Sciatic nerve (tissue), 2 donors: ENCODE results near the gene SMIM35. TPM values are rescaled to one million over a fixed set of nuclear protein-coding genes. Genes with fewer than 3 reads are reported as not detected.
A peak's percentile ranks its signal among the peaks of the same experiment; 100 is the strongest.
"Not testable (repeated sequence)": the region's sequence is repeated elsewhere in the genome, so short reads cannot be mapped to it uniquely, and the experiment has no call there.

Source experiments
- ATAC-seq: fragments of 200-7000 bp; cut with Tn5 transposase; one replicate; pipeline ENCODE4 v1.9.1; 2020; ENCODE audit warnings: mild to moderate bottlenecking, moderate library complexity
- DNase-seq: peaks from one replicate; pipeline ENCODE4 v3.0.0-alpha.2; 2020; ENCODE audit warnings: low spot score
- intact Hi-C: fragments of 100-400 bp; cut with DNase I; formaldehyde crosslinking; loops from one replicate; pipeline ENCODE4 v1.14.2; 2022
- total RNA-seq: library from RNA; stranded (reverse); fragmentation: NEBNext Ultra II Directional; extraction: Animal tissue kit (Norgen Biotek cat#: 25700); gene quantifications from one replicate; pipeline ENCODE4 v1.2.1, GENCODE V29; 2021
- donor health status: DM: no; HTN: no; CAD: no.
- donor health status: DM: no; HTN: no; CAD: no.

Gene SMIM35
- total RNA-seq, 1 donor from 2014 or later, result not detected

DNA sequence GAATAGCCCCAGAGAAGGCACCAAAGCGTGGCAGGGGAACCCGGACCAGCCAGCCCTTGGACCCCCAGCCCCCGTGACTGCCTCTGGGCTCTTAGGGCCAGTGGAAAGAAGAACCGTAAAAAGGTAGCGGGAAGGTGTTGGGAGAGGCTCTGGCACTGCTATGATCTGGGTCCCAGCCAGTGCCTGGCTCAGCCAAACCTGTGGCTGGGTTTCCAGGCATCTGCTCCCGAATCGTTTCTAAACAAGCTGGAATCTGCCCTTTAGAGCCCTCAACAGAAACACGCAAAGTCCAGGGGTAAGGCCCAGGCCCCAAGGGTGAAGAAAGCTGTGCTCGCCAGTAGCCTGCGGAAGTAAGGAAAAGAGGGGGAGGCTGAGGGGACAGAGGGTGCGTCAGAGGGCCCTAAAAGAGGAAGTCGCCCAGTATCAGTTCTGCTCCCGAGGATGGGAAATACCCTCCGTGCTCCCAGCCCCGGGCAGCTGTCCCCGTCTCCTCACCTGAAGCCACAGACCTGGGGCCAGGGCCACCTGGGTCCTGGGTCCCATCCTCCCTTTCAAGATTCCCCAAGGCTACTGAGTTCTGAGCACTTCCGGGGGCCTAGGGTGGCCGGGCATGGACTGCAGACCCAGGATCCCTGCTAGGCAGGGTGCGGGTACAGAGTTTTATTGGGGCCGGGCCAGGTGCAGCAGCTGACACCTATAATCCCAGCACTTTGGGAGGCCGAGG, 75.9 kb downstream of the SMIM35 start:
- DNase-seq, result peak; percentile 74
- peak; percentile 86 for ATAC-seq
- intact Hi-C loops, result no loop called here

DNA sequence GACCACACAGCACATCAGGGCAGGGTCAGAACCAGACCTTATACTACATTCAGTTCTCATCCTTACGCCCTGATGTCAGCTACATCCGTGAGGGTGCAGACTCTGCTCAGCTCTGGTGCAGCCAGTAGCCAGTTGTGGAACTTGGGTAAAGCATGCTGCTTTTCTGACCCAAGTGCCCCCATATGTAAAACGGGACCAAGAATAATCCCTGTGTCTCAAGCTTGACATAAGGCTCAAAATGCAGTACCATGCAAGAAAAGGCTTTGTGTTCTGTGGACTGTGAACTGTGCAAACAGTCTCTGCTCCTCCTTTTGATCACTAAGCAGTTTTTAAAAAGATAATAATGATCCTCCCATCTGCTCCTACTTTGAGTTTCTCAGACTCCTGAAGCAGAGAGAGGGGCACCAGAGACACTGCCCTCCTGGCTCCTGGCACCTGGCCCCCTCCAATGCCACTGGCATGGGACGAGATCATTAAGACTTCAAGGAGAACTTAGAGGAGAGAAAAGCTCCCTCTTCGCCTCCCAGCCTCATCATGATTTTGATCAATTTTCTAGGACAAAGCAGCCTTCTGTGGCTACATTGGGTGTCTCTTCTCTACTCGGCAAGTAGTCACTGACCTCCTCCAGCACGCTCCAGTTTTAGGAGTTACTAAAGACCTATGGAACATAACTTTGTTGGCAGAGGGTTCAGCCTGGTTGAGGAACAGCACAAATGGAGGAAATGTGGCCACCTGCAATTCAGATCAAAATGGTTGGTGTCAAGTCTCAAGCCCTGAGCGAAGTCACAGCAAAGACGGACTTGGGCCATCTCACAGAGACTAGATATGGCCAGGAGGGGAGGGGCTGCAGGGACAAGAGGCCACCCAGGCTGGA, 76.7 kb downstream of the SMIM35 start:
- ATAC-seq (no peak), DNase-seq (no peak)
- intact Hi-C loops, result no loop called here

- intact Hi-C loops, result no loop called here
Observed at GRCh38 chr11:118008271-118008911, 78.4 kb downstream of the SMIM35 start.

GRCh38 chr11:118007563-118008270, 79.0 kb downstream of the SMIM35 start:
- ATAC-seq, result peak; percentile 9
- DNase-seq, intact Hi-C loops: not testable (repeated sequence)

More at GRCh38 chr11:118008271-118008911, 78.4 kb downstream of the SMIM35 start:
- ATAC-seq (no peak), DNase-seq (no peak)

GRCh38 chr11:118007040-118007439, 79.7 kb downstream of the SMIM35 start:
- DNase-seq (no peak), ATAC-seq (no peak)
- intact Hi-C loops, result no loop called here

DNA sequence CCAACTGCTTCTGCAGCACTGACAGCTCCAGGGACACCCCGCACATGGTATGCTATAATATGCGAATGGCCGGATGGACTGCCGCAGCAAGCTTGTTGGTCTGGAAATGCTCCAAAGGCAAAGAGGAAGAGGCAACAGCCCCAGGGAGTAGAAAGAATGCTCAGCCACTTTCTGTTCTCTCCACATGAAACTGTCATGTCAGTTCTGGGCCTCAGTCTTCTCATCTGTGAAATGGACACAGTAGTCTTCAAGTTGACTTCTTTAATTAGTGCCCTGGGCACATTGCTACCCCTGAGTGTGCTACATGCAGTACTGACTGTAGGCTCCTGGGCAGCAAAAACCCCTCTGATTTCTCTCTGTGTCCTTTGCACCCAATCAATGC, 80.6 kb downstream of the SMIM35 start:
- intact Hi-C loops, result no loop called here
- ATAC-seq, result peak; percentile 14
- DNase-seq, result no peak

GRCh38 chr11:118005224-118006152, 81.3 kb downstream of the SMIM35 start:
- intact Hi-C loops, result no loop called here
- no peak for DNase-seq
- ATAC-seq, result no peak

DNA sequence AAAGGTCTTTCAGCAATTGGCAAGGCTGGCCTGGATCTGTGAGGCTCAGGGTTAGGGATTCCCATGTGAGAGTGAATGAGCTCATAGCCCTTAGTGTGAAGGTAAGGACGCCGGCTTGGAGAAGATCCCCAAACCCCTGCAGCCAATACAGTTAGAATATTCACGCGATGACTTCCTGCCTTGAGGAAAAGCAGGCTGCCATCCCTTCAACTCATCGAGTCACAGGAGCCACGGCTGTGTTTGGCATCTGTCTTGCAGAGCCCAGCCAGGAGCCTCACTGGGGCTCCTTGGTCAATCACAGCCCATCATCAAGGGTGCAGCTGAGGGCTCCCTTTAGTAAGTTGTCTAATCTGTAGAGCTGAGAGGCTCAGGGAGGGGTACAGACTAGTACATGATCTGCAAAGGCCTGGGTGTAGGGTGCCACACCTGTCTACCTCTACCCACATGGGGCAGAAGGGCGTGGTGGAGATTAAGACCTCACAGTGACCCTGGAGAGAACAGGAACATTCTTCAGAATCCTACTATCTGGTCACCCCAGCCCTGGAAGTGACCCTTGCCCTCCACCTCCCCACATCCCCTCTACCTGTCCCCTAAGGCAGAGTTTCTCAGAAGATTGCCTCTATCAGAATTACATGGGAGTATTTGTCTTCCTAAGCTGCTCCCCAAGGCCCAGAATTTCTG, 82.1 kb downstream of the SMIM35 start:
- ATAC-seq, result no peak
- no peak for DNase-seq
- intact Hi-C loops, result no loop called here

DNA sequence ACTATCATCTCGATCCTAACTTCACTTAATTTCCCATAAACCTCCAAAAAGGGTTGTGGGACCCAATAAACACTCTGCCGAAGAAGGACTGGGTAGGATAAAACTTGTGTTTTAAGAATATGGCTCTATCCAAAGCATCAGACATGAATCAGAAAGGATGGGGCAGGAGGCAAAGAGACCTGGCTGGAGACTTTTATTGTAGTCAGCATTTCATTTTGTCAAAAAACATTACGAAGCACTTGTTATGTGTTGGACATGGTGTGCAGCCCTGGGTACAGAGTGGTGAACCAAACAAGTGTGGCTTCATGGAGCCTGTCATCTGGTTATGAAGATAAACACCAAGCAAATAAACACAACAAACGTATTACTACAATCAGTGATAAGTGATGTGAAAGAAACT, 83.3 kb downstream of the SMIM35 start:
- intact Hi-C loops, result no loop called here
- DNase-seq (no peak), ATAC-seq (no peak)

DNA sequence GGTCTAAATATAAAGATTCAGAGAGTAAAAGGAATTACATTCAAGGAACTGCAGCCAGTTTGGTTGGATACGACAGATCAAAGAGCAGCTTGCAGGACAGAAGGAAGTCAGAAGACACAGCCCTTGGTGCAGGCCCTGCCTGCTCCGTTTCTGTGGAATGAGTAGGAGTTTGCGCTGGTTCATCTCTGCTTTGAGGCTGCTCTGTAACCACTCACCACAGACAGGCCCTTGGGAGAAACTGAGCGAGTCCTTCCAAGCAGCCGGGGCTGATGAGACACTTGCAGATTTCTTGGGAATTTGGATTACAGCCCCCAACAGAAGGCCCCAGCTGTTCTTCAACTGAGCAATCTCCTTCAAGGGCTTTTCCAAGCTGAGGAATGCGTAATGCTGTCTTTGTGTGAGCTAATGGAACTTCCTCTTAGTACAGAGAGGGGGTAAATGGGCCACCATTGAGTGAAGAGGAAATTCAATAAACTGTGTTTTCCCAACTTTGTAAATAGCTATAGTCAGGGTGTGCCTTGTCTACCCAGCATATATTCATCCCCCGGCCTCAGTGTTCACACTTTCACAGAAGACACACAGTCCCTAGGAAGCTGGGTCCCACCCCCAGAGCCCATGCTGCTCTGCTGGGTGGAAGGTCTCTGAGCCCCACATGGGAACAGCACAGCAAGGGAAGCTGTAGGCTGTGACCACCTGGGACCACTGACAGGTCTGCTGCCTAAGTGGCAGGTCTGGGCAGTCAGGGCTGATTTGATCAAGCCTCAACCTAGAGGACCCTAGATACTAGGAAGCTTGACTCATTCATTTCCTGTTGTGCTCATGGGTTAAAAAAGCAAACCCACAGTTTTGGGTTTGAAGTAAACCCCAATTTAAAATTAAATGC, 84.0 kb downstream of the SMIM35 start:
- no peak for DNase-seq
- intact Hi-C loops, result no loop called here
- peak; percentile 50 for ATAC-seq

DNA sequence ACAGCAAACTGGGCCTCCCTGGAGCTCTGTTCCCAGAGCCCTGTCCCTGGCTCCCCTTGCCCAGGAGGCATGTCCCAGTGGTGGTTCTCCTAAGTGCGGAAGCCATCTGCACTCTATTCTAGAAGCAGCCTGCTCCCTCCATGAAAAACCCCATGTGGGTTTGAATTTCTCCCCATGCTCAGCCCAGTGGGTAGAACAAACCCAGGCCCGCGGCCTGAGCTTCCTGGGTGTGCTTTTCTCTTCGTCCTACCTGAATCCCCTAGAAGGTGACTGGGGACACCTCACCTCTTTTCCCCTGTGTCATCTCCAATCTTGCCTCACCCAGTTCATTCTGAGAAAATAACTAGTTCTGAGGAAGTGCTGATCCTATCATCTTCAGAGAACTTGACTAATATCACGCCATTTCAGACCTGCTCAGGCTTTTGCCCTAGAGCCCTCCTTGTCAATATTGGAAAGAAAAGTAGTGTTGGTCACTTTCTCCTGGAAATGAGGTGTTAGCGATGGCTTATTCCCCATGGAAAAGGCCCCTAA, 84.7 kb downstream of the SMIM35 start:
- intact Hi-C loops, result no loop called here
- ATAC-seq (no peak), DNase-seq (no peak)

- intact Hi-C loops, result no loop called here
- no peak for ATAC-seq
- no peak for DNase-seq
Observed at GRCh38 chr11:118001494-118001971, 85.2 kb downstream of the SMIM35 start.

DNA sequence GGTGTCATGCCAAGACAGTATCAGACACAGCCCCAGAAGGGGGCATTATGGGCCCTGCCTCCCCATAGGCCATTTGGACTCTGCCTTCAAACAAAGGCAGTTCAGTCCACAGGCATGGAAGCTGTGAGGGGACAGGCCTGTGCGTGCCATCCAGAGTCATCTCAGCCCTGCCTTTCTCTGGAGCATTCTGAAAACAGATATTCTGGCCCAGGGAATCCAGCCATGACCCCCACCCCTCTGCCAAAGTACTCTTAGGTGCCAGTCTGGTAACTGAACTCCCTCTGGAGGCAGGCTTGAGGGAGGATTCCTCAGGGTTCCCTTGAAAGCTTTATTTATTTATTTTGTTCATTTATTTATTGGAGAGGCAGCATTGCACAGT, 85.9 kb downstream of the SMIM35 start:
- DNase-seq (no peak), ATAC-seq (no peak)
- intact Hi-C loops, result no loop called here

- DNase-seq (no peak), ATAC-seq (no peak)
- intact Hi-C loops, result no loop called here
Observed at GRCh38 chr11:118000067-118000849, 86.5 kb downstream of the SMIM35 start.

- ATAC-seq, result peak; percentile 23
- DNase-seq, result no peak
- intact Hi-C loops, result no loop called here
Observed at GRCh38 chr11:117999354-117999993, 87.3 kb downstream of the SMIM35 start.
